ENCODE results near the gene SIK2.

SIK2 gene

GRCh38 chr11:111772535-111772934 is 170.3 kb downstream of the SIK2 start:
- H3K9ac ChIP-seq (ENCODE audit: low read depth, low read length): no peak overlapping the region
- H3K36me3 ChIP-seq (ENCODE audit: control insufficient read depth, insufficient read depth, low read length): no peaks in the 10 kb centered on the region
- H3K4me3 ChIP-seq (ENCODE audit: low read depth, low read length): no peak overlapping the region
- peaks cover 25% of the 10 kb centered on the region; the same call in 1 of the 2 replicates for H3K4me1 ChIP-seq (ENCODE audit: control insufficient read depth, insufficient read depth, low read length)
- H3K9me3 ChIP-seq (ENCODE audit: control insufficient read depth, insufficient read depth, low read length): no peaks in the 10 kb centered on the region
- H3K27ac ChIP-seq (ENCODE audit: low read depth, low read length): no peak overlapping the region
- H3K27me3 ChIP-seq (ENCODE audit: control insufficient read depth, insufficient read depth, low read length): no peaks in the 10 kb centered on the region

GRCh38 chr11:111774955-111775710 is 172.9 kb downstream of the SIK2 start:
- no peak overlapping the region for H3K4me3 ChIP-seq (ENCODE audit: low read depth, low read length)
- H3K27ac ChIP-seq (ENCODE audit: low read depth, low read length): no peak overlapping the region
- no peak overlapping the region for H3K9ac ChIP-seq (ENCODE audit: low read depth, low read length)
- H3K36me3 ChIP-seq (ENCODE audit: control insufficient read depth, insufficient read depth, low read length): no peaks in the 10 kb centered on the region
- peaks cover 13% of the 10 kb centered on the region; the same call in 1 of the 2 replicates for H3K4me1 ChIP-seq (ENCODE audit: control insufficient read depth, insufficient read depth, low read length)
- H3K27me3 ChIP-seq (ENCODE audit: control insufficient read depth, insufficient read depth, low read length): no peaks in the 10 kb centered on the region
- no peaks in the 10 kb centered on the region for H3K9me3 ChIP-seq (ENCODE audit: control insufficient read depth, insufficient read depth, low read length)

- no peak overlapping the region for H3K4me3 ChIP-seq (ENCODE audit: low read depth, low read length)
- H3K9me3 ChIP-seq (ENCODE audit: control insufficient read depth, insufficient read depth, low read length): no peaks in the 10 kb centered on the region
- peaks cover 3% of the 10 kb centered on the region; the same call in 1 of the 2 replicates for H3K4me1 ChIP-seq (ENCODE audit: control insufficient read depth, insufficient read depth, low read length)
- no peaks in the 10 kb centered on the region for H3K27me3 ChIP-seq (ENCODE audit: control insufficient read depth, insufficient read depth, low read length)
- no peak overlapping the region for H3K27ac ChIP-seq (ENCODE audit: low read depth, low read length)
- no peaks in the 10 kb centered on the region for H3K36me3 ChIP-seq (ENCODE audit: control insufficient read depth, insufficient read depth, low read length)
- H3K9ac ChIP-seq (ENCODE audit: low read depth, low read length): no peak overlapping the region
Measured at GRCh38 chr11:111776398-111777093, 174.3 kb downstream of the SIK2 start.

GRCh38 chr11:111777094-111778046 is 175.1 kb downstream of the SIK2 start:
- Histone ChIP-seq H3K9ac (ENCODE audit: low read depth, low read length) (no peak overlapping the region), H3K4me3 (ENCODE audit: low read depth, low read length) (no peak overlapping the region), H3K4me1 (ENCODE audit: control insufficient read depth, insufficient read depth, low read length) (no peaks in the 10 kb centered on the region), H3K36me3 (ENCODE audit: control insufficient read depth, insufficient read depth, low read length) (no peaks in the 10 kb centered on the region), H3K27me3 (ENCODE audit: control insufficient read depth, insufficient read depth, low read length) (no peaks in the 10 kb centered on the region), H3K27ac (ENCODE audit: low read depth, low read length) (peak overlapping the region; percentile 31), H3K9me3 (ENCODE audit: control insufficient read depth, insufficient read depth, low read length) (no peaks in the 10 kb centered on the region)

- Histone ChIP-seq H3K4me3 (ENCODE audit: low read depth, low read length) (no peak overlapping the region), H3K9ac (ENCODE audit: low read depth, low read length) (no peak overlapping the region), H3K27me3 (ENCODE audit: control insufficient read depth, insufficient read depth, low read length) (no peaks in the 10 kb centered on the region), H3K36me3 (ENCODE audit: control insufficient read depth, insufficient read depth, low read length) (no peaks in the 10 kb centered on the region), H3K27ac (ENCODE audit: low read depth, low read length) (peak overlapping the region; percentile 31), H3K4me1 (ENCODE audit: control insufficient read depth, insufficient read depth, low read length) (no peaks in the 10 kb centered on the region), H3K9me3 (ENCODE audit: control insufficient read depth, insufficient read depth, low read length) (no peaks in the 10 kb centered on the region)
Measured at GRCh38 chr11:111778047-111778558, 175.9 kb downstream of the SIK2 start.

GRCh38 chr11:111779118-111779517 is 176.9 kb downstream of the SIK2 start:
- no peak overlapping the region for H3K27ac ChIP-seq (ENCODE audit: low read depth, low read length)
- H3K4me3 ChIP-seq (ENCODE audit: low read depth, low read length): no peak overlapping the region
- H3K27me3 ChIP-seq (ENCODE audit: control insufficient read depth, insufficient read depth, low read length): no peaks in the 10 kb centered on the region
- H3K9ac ChIP-seq (ENCODE audit: low read depth, low read length): no peak overlapping the region
- H3K36me3 ChIP-seq (ENCODE audit: control insufficient read depth, insufficient read depth, low read length): no peaks in the 10 kb centered on the region
- H3K4me1 ChIP-seq (ENCODE audit: control insufficient read depth, insufficient read depth, low read length): no peaks in the 10 kb centered on the region
- no peaks in the 10 kb centered on the region for H3K9me3 ChIP-seq (ENCODE audit: control insufficient read depth, insufficient read depth, low read length)

Measured in HUES48 (cell line).